Loucy (cell line): ENCODE data around the gene IL11RA.

Experiments
- H2AFZ ChIP-seq: fragments of 200-600 bp; sonication (generic); 2 replicates; pipeline ENCODE4 v1.6.0; 2016; ENCODE audit warnings: antibody characterized with exemption, mild to moderate bottlenecking, low read length, moderate library complexity
- H3F3A ChIP-seq: fragments of 200-600 bp; 2 replicates; pipeline ENCODE4 v1.6.0; 2016; ENCODE audit warnings: antibody characterized with exemption, low read depth, mild to moderate bottlenecking
- H3K27me3 ChIP-seq: fragments of 200-600 bp; sonication (generic); 2 replicates; pipeline ENCODE4 v1.6.1; 2014; ENCODE audit warnings: low read length, mild to moderate bottlenecking; ENCODE audit not compliant: insufficient read depth, poor library complexity, severe bottlenecking
- H3K36me3 ChIP-seq: fragments of 200-600 bp; sonication (generic); 2 replicates; pipeline ENCODE4 v1.6.1; 2016; ENCODE audit warnings: low read length; ENCODE audit not compliant: insufficient read depth
- H3K4me1 ChIP-seq: fragments of 200-600 bp; sonication (generic); 2 replicates; pipeline ENCODE4 v1.5.1; 2014; ENCODE audit warnings: low read length, mild to moderate bottlenecking; ENCODE audit not compliant: insufficient read depth, poor library complexity, severe bottlenecking
- H3K4me2 ChIP-seq: fragments of 200-600 bp; sonication (generic); 2 replicates; pipeline ENCODE4 v1.6.0; 2014; ENCODE audit warnings: antibody characterized with exemption, low read length, low read depth, mild to moderate bottlenecking; ENCODE audit not compliant: poor library complexity, severe bottlenecking
- H3K4me3 ChIP-seq: fragments of 200-600 bp; sonication (generic); 2 replicates; pipeline ENCODE4 v1.5.1; 2014; ENCODE audit warnings: low read length, mild to moderate bottlenecking, mixed read lengths; ENCODE audit not compliant: poor library complexity, severe bottlenecking
- H3K79me2 ChIP-seq: fragments of 200-600 bp; sonication (generic); 2 replicates; pipeline ENCODE4 v1.6.1; 2014; ENCODE audit warnings: low read length; ENCODE audit not compliant: insufficient read depth
- H3K9ac ChIP-seq: fragments of 200-600 bp; sonication (generic); 2 replicates; pipeline ENCODE4 v1.6.0; 2014; ENCODE audit warnings: mild to moderate bottlenecking, low read depth, low read length, moderate library complexity; ENCODE audit not compliant: poor library complexity, severe bottlenecking
- H3K9me2 ChIP-seq: fragments of 200-600 bp; sonication (generic); replicated peaks from 2 replicates; pipeline ENCODE4 v1.6.1; 2016; ENCODE audit warnings: low read depth, low read length, mixed read lengths
- H3K9me3 ChIP-seq: fragments of 200-600 bp; sonication (generic); 2 replicates; pipeline ENCODE4 v1.6.1; 2014; ENCODE audit warnings: mild to moderate bottlenecking, antibody characterized with exemption, low read length, low read depth; ENCODE audit not compliant: insufficient read depth
- H4K20me1 ChIP-seq: fragments of 200-600 bp; sonication (generic); 2 replicates; pipeline ENCODE4 v1.6.0; 2014; ENCODE audit warnings: antibody characterized with exemption, low read length, mild to moderate bottlenecking; ENCODE audit not compliant: insufficient read depth, poor library complexity, severe bottlenecking
- EZH2phosphoT487 ChIP-seq: fragments of 200-600 bp; IDR thresholded peaks from 2 replicates; pipeline ENCODE4 v1.6.1; 2018; ENCODE audit warnings: antibody characterized with exemption, mild to moderate bottlenecking, moderate library complexity, borderline replicate concordance
- TF ChIP-seq, protein P1 (sequence below): fragments of 200-600 bp; sonication (generic); conservative IDR thresholded peaks from 2 replicates; pipeline ENCODE4 v1.5.1; 2014; ENCODE audit warnings: mild to moderate bottlenecking, antibody characterized with exemption, low read length

The IL11RA gene

DNA sequence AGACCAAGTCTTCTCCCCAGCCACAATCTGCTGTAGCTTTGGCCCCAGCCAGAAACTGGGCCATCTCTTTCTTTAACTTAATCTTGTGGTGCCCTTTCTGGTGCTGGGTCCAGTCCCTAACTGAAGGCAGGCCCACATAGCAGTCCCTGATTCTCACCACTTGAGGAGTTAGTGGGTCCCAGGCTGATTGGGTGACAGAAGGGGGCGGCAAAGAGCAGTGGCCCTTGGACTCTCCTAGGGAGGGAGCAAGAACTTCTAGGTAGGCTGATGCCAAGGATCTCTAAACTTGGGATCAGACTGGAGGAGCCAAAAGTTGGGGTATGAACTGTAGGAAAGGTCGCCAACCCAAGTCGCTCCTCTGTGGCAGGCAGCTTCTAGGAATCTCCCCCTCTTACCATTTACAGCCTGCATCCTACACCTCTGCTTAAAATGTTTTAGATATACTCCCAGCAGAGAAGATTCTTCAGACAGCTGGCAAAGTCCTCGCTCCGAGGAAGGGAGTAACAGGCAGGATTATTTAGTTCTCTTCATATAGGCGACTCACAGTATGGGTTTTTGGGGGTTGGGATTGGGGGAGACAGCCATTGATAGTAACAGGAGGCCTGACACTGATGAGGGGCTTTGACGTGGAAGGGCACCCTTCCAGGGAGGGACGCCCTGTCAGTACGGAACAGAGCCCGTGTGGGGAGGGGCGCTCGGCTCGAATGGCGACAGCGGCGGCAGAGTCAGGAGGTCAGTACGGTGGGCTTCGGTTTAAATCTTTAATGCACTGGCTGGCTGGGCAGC lies 12.5 kb downstream of the IL11RA start:
- peak overlapping the region; percentile 76 for H2AFZ ChIP-seq
- peak overlapping the region; percentile 66 for H3K4me3 ChIP-seq
- TF ChIP-seq EZH2phosphoT487 = no peak
- TF ChIP-seq, protein P1, sequence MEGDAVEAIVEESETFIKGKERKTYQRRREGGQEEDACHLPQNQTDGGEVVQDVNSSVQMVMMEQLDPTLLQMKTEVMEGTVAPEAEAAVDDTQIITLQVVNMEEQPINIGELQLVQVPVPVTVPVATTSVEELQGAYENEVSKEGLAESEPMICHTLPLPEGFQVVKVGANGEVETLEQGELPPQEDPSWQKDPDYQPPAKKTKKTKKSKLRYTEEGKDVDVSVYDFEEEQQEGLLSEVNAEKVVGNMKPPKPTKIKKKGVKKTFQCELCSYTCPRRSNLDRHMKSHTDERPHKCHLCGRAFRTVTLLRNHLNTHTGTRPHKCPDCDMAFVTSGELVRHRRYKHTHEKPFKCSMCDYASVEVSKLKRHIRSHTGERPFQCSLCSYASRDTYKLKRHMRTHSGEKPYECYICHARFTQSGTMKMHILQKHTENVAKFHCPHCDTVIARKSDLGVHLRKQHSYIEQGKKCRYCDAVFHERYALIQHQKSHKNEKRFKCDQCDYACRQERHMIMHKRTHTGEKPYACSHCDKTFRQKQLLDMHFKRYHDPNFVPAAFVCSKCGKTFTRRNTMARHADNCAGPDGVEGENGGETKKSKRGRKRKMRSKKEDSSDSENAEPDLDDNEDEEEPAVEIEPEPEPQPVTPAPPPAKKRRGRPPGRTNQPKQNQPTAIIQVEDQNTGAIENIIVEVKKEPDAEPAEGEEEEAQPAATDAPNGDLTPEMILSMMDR = peak; percentile 98

DNA sequence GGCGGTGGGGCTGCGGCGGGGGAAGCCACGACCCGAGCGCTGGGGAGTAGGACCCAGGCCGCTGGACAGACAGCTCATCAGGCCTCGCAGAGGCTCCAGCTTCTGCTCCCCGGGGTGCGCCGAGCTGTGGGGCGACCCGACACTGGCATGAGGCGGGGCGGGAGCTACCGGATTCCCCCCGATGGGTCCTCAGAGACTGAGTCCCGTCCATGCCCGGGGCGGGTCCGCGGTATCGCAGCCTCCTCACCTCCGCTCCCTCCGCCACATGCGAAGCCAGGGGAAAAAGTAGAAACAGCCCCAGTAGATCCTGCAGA lies 13.0 kb downstream of the IL11RA start:
- Histone ChIP-seq H4K20me1 (no peaks in the 10 kb centered on the region), H3K4me3 (peak overlapping the region; percentile 66), H3K9ac (peak overlapping the region; percentile 43), H2AFZ (peak overlapping the region; percentile 76), H3F3A (no peaks in the 10 kb centered on the region), H3K9me2 (no peaks in the 10 kb centered on the region), H3K4me1 (peaks cover 7% of the 10 kb centered on the region), H3K27me3 (no peaks in the 10 kb centered on the region), H3K36me3 (no peaks in the 10 kb centered on the region), H3K9me3 (no peaks in the 10 kb centered on the region), H3K79me2 (no peaks in the 10 kb centered on the region), H3K4me2 (peak overlapping the region; percentile 62)
- TF ChIP-seq, protein P1 = no peak
- no peak for TF ChIP-seq EZH2phosphoT487

More for the DNA sequence above, 12.5 kb downstream of the IL11RA start:
- Histone ChIP-seq H3K4me2 (peak overlapping the region; percentile 62), H3F3A (no peaks in the 10 kb centered on the region), H3K9me2 (no peaks in the 10 kb centered on the region), H3K36me3 (no peaks in the 10 kb centered on the region), H3K9me3 (no peaks in the 10 kb centered on the region), H3K27me3 (no peaks in the 10 kb centered on the region), H3K9ac (peak overlapping the region; percentile 43), H3K79me2 (no peaks in the 10 kb centered on the region), H3K4me1 (peaks cover 7% of the 10 kb centered on the region), H4K20me1 (no peaks in the 10 kb centered on the region)

DNA sequence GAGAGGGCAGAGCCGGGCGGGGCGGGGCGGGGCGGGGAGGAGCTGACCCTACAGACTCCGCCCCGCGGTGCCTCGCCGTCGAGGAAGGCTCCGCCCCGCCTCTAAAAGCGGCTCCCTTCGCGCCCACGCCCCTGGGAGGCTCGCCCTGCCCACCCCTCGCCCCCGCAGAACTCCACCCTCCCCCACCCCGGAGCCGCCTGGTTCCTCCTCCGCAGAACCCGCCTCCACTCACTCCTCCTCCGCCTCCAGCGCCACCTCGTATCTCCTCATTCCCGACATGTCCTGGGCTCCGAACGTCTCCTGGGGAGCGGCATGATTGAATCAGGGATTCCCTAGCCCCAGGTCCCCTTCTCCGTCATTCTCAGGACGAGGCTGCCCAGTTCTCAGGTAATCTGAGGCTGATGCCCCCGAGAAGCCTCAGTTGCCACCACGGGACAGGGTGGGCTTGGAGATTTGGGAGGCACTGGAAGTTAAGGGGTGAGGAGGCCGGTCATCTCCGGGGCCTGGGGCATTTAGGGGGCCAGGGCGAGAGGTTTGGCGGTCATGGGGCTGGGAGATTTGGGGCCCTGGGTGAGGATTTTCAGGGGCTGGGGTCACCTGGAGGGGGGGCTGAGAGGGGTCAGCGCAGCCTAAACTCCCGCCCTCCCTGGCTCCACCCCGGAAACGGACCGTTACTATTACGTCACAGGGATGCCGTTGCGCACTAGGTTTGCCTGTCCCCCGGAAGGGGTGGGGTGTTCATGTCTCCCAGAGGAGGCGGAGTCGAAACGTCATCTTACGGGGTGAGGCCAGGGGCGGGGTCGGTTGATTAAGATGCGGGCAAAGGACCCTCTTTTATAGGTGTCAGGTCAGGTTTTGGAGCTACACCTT lies 13.6 kb downstream of the IL11RA start:
- Histone ChIP-seq H2AFZ (peak overlapping the region; percentile 76), H3K36me3 (no peaks in the 10 kb centered on the region), H4K20me1 (no peaks in the 10 kb centered on the region)

More for the DNA sequence above, 13.6 kb downstream of the IL11RA start:
- H3K9me3 ChIP-seq = no peaks in the 10 kb centered on the region
- no peaks in the 10 kb centered on the region for H3K79me2 ChIP-seq
- peak overlapping the region; percentile 62 for H3K4me2 ChIP-seq
- H3K4me3 ChIP-seq = peak overlapping the region; percentile 66
- H3K4me1 ChIP-seq = peaks cover 7% of the 10 kb centered on the region
- no peaks in the 10 kb centered on the region for H3K27me3 ChIP-seq
- H3F3A ChIP-seq = no peaks in the 10 kb centered on the region
- H3K9ac ChIP-seq = peak overlapping the region; percentile 43
- H3K9me2 ChIP-seq = no peaks in the 10 kb centered on the region
- TF ChIP-seq, protein P1 = no peak
- no peak for TF ChIP-seq EZH2phosphoT487
